Activated gamma-delta T cell (primary cell): ENCODE results near the gene DCDC2.
"Not testable (repeated sequence)": the region's sequence is repeated elsewhere in the genome, so short reads cannot be mapped to it uniquely, and the experiment has no call there.

ENCODE experiments used
- DNase-seq: peaks from one replicate; lab custom pipeline; 2025; lab: John Stamatoyannopoulos, UW

The DCDC2 gene

GRCh38 chr6:24381476-24382219, 23.8 kb upstream of the DCDC2 start:
- DNase-seq = no peak

- DNase-seq = no peak
These were observed 20.7 kb upstream of the DCDC2 start for GRCh38 chr6:24378473-24379097.

GRCh38 chr6:24376871-24377270, 19.0 kb upstream of the DCDC2 start:
- no peak for DNase-seq

- DNase-seq = no peak
These were observed 16.8 kb upstream of the DCDC2 start for GRCh38 chr6:24374612-24375011.

- DNase-seq = not testable (repeated sequence)
These were observed 7.3 kb upstream of the DCDC2 start for GRCh38 chr6:24365103-24365633.

- DNase-seq = not testable (repeated sequence)
These were observed 4.5 kb upstream of the DCDC2 start for GRCh38 chr6:24362363-24362762.

- DNase-seq = peak; percentile 44
These were observed 2.0 kb upstream of the DCDC2 start for GRCh38 chr6:24359640-24360454.

- no peak for DNase-seq
These were observed 461 bp upstream of the DCDC2 start for GRCh38 chr6:24358219-24358821.

- no peak for DNase-seq
These were observed 1.4 kb downstream of the DCDC2 start for GRCh38 chr6:24356310-24356973.

GRCh38 chr6:24355393-24355792, 2.5 kb downstream of the DCDC2 start:
- DNase-seq = no peak

- DNase-seq = no peak
These were observed 4.0 kb downstream of the DCDC2 start for GRCh38 chr6:24353861-24354260.

- DNase-seq = no peak
These were observed 5.4 kb downstream of the DCDC2 start for GRCh38 chr6:24352434-24352833.

GRCh38 chr6:24344976-24345375, 12.9 kb downstream of the DCDC2 start:
- no peak for DNase-seq

- DNase-seq = no peak
These were observed 16.6 kb downstream of the DCDC2 start for GRCh38 chr6:24340998-24341938.

- DNase-seq = no peak
These were observed 17.9 kb downstream of the DCDC2 start for GRCh38 chr6:24339932-24340331.

- DNase-seq = no peak
These were observed 23.6 kb downstream of the DCDC2 start for GRCh38 chr6:24334285-24334684.

GRCh38 chr6:24332317-24332716, 25.5 kb downstream of the DCDC2 start:
- DNase-seq = no peak

- no peak for DNase-seq
These were observed 27.6 kb downstream of the DCDC2 start for GRCh38 chr6:24330137-24330732.

GRCh38 chr6:24329451-24329850, 28.4 kb downstream of the DCDC2 start:
- no peak for DNase-seq

GRCh38 chr6:24329022-24329421, 28.8 kb downstream of the DCDC2 start:
- DNase-seq = no peak
